Superior temporal gyrus (tissue), 1 donor: ENCODE measurements around the gene CARMIL1.
A peak's percentile ranks its signal among the peaks of the same experiment; 100 is the strongest.

Source experiments
- DNase-seq: peaks from one replicate; pipeline ENCODE4 v3.0.0-alpha.2; 2016; ENCODE audit errors: extremely low spot score

Gene CARMIL1

DNA sequence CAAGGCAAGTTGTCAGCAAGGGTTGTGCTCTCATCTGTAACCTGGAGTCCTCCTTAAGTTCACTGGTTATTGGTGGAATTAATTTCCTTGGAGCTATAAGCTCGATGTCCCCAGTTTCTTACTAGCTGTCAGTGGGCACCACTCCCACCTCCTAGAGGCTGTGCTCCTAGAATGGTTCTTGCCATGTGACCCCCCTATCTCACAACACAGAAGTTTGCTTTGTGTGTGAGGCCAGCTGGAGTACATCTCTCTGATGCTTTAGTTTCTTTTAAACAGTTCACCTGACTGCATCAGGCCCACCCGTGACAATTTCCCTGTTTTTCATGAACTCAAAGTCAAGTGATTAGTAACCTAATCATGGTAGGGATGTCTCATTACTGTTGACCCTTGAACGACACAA, 193.7 kb downstream of the CARMIL1 start:
- no peak for DNase-seq

DNA sequence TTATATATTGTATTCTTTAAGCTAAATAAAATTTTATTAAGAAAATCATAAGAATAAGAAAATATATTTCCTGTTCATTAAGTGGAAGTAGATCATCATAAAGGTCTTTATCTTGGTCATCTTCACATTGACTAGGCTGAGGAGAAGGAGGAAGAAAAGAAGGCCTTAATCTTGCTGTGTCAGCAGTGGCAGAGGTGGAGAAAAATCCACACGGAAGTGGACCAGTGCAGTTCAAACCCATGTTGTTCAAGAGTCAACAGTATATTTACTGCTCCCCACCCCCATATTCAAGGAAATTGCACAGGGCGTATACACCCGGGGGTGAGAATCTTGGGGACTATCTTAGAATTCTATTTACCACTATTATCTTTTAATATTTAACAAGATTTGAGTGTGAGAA, 194.3 kb downstream of the CARMIL1 start:
- no peak for DNase-seq

DNA sequence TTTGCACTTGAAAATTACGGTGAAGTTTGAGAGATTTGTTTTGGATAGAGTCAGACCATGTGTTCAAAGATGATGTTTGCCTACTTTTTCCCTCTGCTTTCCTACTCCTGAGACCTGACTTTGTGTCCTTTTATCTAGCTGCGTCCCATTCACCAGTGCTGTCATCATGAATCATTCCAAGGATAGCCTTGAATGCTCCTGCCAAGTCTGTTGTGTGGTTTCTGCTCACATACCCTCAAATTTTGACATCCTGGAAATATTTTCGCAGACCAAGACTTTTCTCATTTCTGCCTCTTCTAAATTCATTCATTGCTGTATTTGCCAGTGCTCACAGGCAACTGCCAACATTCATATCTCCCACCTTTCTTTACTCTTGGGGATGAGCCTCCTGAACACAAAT, 197.0 kb downstream of the CARMIL1 start:
- DNase-seq, result no peak

DNA sequence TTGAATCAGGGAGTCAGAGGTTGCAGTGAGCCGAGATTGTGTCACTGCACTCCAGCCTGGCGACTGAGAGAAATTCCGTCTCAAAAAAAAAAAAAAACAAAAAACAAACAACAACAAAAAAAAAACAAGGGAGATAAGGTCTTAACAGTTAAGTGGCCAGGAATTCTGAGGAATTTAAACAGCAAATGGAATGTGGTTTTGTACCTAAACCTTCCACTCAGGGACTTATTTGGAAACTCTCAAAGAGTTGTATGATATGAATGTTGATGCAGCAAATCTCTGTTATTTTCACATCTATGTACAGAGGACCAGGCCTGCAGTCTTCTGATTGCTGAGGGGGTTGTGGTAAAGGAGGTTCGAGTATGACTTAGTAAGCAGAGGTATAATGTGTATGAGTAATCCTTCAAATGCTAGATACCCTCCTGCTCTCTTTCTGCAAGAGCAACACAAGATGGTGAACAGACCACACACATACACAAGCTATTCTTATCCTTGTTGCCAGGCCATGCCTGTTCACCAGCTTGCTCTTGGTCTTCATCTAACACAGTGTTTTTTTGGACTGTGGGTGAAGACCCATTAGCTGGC, 197.9 kb downstream of the CARMIL1 start:
- DNase-seq, result no peak

DNA sequence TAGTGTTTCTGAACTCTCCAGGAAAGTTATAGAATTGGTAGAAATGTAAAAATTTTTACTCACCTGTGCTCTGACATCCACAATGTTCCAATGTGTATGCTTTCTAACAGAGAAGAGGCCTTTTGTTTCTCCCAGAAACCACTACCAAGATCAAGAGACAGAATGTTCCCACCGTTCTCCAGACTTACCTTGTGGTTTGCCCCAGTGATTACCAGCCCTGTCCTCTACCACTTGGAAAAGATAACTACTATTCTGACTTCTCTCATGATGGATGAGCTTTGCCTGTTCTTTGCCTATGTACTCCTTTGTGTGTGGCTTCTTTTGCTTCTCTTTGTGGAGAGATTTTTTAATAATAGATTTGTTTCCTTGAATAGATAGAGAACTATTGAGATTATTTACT, 199.8 kb downstream of the CARMIL1 start:
- DNase-seq, result no peak

DNA sequence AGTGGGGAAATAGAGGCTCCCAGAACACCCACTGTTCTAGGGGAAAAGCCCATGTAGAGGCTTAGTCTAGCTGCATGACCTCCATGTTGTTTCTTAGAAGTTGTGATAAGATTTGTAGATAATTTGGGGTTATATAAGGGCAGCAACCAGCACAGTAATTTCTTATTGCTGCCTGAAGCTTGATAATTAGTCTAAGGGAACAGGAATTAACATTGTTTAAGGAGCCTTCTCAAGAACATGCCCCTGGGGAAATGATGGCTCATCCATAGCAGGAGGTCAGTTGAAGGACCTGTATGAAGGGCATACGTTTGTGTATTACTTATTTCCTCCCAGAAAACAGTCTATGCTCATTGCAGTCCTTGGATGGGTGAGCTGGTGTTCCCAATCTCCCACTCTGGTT, 202.1 kb downstream of the CARMIL1 start:
- no peak for DNase-seq

DNA sequence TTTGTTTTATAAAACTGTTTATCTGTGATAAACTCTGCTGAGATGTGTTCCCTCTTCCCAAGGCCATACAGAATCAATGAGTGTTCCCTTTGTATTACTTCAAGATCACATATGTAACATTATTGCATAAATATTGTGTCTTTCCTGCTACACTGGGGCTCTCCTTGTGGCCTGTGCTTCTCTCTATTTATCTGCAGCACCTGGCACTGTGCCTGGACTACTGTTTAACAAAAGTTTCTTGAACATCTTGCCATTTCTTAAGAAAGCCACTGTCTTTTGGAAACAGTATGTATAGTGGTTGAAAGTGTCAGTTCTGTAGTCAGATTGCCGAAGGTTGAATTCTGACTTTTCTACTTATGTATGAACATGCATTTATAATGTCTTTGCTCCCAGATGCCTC, 203.8 kb downstream of the CARMIL1 start:
- no peak for DNase-seq

DNA sequence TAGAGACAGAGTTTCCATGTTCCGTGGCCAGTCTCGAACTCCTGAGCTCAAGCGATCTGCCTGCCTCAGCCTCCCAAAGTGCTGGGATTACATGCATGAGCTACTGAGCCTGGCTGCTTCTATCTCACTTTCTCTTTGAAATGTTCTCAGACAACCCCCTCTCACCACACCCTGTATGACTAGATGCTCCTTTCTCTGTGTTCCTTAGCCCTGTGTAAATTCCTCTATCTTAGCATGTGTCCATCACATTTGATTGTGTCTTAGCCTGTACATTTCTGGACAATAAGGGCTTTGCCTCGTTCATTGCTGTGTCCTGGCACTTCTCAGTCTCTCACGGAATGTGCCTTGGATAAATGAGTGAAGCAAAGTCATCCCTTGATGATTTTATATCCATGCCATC, 204.8 kb downstream of the CARMIL1 start:
- DNase-seq, result no peak

DNA sequence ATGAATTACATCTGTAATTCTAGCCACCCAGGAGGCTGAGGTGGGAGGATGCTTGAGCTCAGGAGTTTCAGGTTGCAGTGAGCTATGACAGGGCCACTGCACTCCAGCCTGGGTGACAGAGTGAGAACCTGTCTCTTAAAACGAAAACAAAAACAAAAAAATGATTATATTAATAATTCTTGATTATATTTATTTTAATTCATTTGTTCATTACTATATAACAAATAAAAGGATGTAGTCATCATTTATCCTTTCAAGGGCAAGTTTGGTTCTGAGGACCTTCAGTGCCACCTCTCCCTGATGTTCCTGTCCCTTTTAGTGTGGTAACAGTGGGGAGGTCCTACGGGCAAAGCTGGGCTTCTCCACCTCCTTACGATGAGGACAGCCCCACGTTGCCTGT, 205.7 kb downstream of the CARMIL1 start:
- no peak for DNase-seq

DNA sequence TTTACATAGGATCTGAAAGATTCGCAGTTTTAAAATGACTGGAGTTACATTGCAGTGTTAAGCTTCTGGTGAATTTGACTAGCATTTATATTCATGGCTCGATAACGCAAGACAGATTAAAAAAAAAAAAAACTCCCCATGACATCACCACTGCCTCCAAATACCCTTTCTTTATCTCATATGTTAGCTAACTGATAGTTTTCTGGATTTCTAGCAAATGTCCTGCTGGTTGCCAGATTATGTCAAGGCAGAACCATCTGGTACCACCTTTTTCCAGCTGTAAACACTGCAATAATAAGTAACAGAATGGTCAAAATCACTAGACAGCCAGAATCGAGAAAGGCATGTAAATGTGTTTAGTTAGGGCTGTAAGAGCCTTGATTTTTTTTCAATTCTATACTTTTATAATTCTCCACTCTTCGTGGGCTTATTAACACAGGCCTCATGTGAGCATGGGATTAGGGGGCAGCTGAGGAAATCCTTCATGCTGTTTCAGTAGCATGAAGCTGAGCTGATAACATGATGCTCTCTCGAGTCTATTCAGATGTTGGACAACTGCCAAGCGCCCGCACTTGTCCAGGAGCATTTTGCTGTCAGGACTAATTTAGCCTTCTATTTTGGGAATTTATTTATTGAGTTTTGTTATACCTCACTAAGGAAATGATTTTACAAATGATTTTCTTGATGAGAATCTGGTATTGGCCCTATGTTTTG, 206.8 kb downstream of the CARMIL1 start:
- DNase-seq, result no peak

DNA sequence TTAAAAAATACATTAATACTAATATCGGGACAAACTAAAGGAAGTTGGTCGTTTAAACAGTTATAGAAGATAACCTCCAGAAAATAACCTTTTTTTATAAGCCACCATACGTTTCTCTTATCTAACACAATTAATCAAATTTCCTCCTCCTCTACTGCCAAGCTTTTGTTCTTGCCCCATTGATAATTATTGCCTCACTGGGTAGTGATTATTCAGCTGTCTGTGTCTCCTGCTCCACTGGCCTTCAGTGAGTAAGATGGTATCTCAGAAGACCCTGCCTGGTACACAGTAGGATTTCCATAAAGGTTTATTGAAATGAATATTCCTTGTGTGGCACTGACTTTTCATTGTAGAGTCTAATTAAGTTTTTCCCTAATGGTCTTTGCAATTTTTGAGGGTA, 207.4 kb downstream of the CARMIL1 start:
- no peak for DNase-seq

DNA sequence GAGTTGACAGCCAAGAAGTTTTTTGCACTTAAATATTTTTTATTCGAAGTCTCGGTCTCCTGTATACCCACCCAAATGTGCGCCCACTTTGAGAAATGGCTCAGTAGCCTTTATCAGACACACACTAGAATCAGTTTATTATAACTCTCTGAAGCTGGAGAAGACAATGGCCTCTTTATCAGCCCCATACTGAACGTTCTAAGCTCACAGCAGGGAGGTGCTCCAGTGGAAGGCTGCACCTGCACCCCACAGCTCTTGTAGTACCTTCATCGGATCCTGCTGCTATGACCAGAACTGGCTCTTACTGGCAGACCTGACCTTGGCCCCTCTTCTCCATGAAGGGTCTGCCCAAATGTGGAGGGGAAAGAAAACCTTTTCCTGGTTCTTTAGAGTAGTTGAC, 207.8 kb downstream of the CARMIL1 start:
- DNase-seq, result no peak

DNA sequence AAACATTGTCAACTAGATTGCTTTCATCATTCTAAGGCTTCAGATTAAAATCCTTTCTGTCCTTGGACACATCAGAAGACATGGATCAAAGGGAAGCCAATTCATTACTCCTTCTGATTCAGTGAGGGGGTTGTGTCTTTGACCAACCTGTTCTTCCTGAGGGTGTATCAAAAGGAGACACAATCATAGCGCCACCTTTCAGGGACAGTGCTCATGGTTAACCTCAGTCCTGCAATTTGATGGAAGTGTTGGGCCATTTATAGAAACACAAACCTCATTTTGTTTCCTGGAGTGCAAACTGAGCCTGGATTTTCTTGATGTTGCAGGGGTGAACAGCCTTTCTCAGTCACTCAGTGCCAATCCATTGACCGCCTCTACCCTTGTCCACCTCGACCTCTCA, 209.0 kb downstream of the CARMIL1 start:
- no peak for DNase-seq

DNA sequence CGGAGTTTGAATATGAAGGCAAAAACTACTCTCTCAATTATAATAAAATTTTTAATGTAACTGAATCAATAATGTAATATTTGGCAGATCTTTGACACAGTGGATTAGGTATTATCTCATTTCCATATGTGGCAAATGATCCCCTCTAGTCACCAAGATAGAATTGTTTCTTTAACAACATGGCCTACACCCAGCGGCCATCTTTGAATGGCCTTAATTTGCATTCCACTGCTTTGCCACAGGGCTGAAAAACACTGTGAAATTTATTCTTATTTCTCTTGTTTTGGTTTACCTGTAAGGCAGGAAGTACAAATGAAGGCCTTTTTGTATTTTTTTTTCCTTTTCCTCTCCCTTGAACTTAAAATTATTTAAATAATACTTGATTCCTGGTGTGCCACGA, 210.2 kb downstream of the CARMIL1 start:
- DNase-seq, result no peak

DNA sequence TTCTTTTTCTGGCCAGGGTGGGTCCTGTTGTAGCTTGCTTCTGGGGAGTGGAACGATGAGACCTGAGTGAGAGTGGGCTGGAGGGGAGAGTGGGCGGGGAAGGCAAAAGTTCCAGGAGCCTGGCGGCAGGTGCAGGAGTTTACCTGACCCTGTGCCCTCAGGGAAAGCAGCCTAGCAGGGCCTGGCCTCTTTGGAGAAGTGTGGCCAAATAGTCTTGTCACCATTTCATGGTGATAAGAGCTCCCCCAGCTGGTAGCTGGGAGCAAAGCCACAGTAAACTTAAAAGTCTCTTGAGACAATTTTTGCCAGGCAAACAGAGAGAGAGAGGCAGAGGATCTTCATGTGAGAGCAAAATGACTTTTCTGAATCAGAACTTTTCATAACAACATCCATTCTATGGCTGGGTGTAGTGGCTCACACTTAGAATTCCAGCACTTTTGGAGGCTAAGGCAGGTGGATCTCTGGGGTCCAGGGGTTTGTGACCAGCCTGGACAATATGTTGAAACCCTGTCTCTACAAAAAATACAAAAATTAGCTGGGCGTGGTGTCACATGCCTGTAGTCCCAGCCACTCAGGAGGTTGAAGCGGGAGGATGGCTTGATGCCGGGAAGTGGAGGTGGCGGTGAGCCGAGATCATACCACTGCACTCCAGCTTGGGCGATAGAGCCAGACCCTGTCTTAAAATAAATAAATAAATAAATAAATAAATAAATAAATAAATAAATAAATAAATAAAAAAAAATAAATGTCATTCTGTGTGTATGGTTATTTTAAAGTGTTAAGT, 211.0 kb downstream of the CARMIL1 start:
- peak; percentile 83 for DNase-seq

DNA sequence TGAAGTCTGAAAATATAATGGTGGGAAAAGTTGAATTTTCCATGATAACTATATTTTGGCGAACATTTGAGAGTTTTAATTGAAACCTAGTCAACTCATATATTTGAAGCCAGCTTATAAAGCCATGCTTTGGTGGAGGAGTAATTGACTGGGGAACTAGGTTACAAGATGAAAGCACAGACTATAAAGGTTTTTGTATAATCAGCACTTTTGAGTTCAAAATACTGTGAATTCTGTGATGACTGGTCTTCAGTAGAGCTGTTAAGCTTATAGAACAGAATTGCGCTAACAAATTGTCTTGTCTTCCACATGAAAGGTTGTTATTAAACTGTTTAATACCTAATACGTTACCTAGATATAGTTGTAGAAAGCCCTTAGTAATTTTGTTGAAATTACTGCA, 213.8 kb downstream of the CARMIL1 start:
- no peak for DNase-seq

DNA sequence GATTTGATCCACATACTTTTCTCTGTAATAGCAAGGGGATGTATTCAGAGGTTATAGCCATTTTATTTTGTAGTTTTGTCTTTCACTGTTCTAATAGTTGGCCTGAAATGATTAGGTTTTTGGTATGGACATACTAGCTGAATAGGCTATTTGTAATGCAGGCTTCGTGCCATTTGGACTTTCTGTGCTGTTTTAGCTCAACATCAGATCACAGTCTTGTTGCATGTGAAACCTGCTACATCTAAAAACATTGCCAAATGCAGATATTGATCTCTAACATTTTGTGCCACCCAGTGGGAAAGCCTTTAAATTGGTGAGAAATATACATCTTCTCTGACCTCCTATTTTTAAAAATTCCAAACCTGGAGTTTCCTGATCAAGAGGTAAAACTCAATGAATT, 215.3 kb downstream of the CARMIL1 start:
- no peak for DNase-seq

DNA sequence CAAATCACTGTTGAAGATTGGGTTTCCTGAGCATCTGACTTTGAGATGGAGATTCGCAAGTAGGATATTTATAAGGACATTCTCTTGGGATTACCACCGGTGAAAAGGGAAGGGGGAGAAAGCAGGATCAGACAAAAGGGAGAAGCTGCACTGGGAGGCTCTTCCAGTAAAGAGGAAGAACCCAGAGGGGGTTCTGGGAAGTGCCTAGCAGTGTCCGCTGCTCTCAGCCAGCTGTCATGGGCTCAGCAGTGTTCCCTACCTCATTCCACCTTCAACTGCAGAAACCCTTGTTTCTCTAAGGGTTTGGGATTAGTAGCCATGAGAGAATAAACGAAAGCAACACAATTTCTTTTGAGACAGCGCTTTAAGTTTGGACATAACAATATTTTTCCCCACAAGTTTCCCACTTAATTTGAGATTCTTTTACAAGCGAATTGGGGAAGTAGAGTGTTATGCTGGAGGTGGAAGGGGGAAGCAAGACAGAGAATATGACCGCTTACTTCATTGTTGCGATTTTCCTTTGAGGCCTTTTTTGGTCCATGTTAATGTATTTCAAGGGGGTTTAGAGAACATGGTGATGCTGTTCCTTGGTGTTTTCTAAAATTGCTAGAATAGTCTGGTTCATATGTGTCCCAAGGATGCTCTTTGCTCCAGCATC, 218.3 kb downstream of the CARMIL1 start:
- no peak for DNase-seq

DNA sequence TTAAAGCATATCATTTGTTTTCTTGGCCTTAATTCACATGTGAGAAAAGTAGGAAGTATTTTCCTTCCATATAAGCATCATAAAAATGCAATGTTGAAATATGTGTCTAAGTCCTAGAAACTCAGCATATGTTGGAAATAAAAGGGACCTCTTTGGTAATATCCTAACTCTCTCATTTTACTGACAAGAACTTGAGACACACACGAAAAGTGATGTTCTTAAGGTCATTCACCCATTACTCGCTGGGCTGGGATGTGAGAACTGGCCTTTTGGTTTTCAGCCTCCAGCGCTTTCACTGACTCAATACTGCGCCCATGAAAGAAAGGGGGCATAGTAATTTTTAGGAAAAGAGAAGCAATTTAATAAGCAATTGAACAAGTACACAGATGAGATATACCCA, 219.3 kb downstream of the CARMIL1 start:
- no peak for DNase-seq

DNA sequence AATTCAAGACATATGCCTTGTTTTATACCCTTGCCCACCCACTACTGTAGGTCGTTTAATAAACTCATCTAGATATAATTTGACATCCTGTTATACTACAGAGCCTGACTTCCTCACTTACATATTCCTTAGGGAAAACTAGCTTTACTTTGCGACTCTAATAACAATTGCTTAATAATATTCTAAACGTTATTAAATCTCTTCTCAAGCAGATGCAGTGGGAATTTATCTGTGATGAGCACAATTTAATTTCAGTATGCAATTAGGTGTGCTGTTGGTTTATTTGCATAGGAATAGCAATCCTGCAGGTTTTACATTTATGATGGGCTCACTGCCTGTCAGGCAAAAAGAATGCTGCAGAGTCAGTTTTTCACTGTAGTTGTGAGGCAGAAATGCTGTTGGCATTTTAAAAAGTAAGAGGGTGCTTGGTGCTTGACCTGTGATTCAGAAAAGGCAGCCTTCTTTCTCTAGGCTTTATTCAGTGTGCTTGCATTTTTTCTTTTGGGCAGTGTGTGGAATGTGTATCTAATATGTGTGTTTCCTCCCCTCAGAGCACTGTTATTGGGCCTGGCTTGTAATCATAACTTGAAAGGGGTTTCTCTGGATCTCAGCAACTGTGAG, 220.6 kb downstream of the CARMIL1 start:
- DNase-seq, result no peak

DNA sequence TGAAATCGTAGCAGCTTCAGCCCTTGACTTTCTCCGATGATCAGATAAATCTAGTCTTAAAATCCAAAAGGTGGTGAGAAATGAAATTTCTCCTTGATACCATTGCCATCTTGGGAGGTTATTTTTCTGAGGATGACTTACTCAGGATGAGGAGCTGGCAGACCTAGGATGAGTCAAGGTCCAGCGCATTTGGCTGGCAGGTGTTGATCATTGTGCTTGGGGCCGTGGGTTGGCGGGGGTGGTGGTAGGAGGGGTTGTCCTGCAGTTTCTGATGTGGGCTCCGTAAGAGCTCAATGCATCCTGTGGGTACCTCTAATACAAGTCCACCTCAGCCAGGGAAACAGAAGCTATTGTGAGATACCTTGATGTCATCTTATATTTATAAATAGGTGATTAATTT, 224.5 kb downstream of the CARMIL1 start:
- DNase-seq, result no peak

DNA sequence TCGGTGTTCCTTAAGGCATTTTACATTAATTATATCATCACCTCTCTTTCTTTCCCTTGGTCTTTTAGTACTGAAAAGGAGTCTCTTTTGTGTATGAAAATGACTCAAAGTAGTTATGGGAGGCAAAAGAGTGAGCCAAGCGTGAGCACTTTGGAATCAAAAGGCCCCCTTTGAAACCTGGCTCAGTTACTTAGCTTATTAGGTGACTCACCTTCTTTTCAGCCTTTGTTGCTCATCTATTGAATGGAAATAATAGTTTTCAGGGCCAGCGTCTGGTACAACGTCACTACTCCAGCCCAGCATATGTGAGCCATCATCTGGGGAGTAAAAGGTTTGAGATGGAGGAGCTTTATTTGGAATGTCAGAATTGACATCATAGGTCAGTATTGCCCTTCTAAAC, 225.5 kb downstream of the CARMIL1 start:
- no peak for DNase-seq
